GM18499 (cell line): ENCODE measurements around the gene ADGRD1.

Experiments
- ATAC-seq: cut with Tn5 transposase; IDR thresholded peaks from one replicate; pipeline ENCODE4 v1.9.1; 2021; ENCODE audit warnings: moderate number of reproducible peaks; ENCODE audit not compliant: insufficient read depth, unreplicated experiment

ADGRD1 gene

GRCh38 chr12:131003036-131003715 lies 49.5 kb downstream of the ADGRD1 start:
- no peak for ATAC-seq

DNA sequence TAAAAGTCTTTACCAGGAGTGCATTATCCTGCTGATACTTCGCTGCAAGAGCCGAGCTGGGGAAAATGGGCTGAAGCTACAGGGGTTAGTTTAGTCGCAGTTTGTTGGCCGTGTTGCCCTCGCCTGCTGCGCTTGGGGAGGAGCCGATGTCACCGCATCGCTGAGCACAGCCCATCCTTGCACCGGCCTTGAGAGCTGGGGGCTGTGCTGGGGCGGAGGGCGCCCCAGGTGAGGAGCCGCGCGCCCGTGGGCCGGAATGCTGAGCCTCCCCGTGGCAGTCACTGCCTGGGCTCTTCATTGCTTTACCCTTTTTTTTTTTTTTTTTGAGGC lies 50.0 kb downstream of the ADGRD1 start:
- no peak for ATAC-seq

- no peak for ATAC-seq
Measured at GRCh38 chr12:131004166-131004565, 50.5 kb downstream of the ADGRD1 start.

- no peak for ATAC-seq
Measured at GRCh38 chr12:131005161-131006035, 51.7 kb downstream of the ADGRD1 start.

DNA sequence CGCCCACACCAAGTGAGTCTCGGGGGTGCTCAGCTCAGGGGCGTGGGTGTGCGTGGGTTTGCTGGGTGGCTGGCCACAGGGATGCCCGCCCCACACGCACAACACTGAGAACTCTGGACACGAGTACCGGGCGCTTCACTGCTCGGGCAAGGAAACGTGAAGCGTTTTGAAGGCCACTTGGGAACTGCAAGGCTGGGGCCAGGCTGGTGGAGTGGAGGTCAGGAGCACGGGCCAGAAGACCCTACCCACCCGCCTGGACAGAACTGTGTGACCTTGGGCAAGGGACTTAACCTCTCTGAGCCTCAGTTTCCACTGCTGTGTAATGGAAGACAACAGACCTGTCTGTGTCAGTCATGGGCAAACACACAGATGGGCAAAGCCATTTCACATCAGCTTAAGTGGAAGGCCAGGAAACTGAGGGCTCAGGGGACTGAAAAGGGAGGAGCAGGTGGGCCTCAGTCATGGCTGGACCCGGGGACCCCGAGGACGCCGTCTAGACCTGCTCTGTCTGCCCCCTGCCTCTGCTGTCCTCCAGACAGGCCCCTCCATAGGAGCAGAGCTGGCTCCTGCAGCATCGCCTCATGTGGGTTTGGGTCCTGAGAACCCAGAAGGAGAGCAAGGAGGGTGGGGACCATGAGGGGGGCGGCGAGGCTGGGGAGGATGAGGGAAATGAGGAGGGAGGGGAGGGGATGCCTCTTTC lies 52.5 kb downstream of the ADGRD1 start:
- no peak for ATAC-seq

GRCh38 chr12:131007031-131007739 lies 53.5 kb downstream of the ADGRD1 start:
- ATAC-seq: no peak

- ATAC-seq: no peak
Measured at GRCh38 chr12:131007740-131008117, 54.0 kb downstream of the ADGRD1 start.

DNA sequence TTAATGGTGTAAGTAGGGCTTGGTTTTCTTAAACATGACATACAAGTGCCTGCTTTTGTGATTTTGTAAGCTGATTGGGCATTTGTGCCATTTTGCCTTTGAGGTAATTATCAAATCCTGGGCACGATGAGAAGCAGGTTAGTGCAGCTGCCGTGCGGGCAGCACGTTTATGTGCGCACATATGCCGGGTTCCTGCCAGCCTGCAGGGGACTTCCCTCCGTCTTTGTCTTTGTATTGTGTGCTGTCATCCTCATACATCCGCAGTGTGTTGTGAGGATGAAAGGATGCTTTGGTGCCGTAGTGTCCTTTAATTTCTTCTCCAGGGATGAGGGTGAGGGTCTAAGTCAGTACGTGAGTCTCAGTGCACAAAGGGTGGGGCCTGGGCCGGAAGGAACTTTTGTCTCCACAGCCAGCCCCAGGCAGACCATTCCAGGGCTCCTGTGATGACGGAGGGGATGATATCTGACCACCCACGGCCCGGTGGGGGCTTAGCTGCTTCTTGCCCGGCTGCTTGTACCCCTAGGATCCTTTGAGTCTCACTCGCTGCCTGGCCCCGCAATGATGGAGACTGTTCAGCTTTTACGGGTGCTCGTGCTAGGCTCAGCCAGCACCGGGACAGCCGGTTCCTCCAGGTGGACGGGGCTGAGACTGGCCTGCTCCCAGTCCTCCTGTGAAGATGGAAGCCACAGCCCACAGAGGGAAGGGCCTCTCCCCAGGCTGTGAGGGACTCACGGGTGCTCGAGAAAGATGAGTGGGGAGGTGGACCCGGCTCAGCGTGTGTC lies 54.6 kb downstream of the ADGRD1 start:
- no peak for ATAC-seq

DNA sequence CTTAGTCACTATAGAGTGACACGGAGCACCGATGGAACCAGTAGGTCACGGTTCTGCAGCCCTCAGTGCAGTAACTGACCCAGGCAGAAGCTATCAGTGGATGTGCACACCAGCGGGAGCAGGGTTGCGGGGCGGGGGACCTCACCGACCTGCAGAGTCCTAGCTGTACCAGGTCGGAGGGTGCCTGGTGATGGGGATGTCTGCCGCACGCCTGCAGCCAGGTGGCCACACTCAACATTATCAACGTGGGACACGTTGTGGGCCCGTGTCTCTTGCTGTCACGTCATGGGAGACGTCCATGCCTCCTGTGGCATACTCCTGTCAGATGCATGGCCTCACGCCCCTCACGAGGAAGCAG lies 55.2 kb downstream of the ADGRD1 start:
- ATAC-seq: no peak

GRCh38 chr12:131009595-131010395 lies 56.1 kb downstream of the ADGRD1 start:
- no peak for ATAC-seq

GRCh38 chr12:131010396-131011131 lies 56.9 kb downstream of the ADGRD1 start:
- no peak for ATAC-seq

- ATAC-seq: no peak
Measured at GRCh38 chr12:131011165-131012079, 57.7 kb downstream of the ADGRD1 start.

GRCh38 chr12:131012279-131013069 lies 58.8 kb downstream of the ADGRD1 start:
- no peak for ATAC-seq

- no peak for ATAC-seq
Measured at GRCh38 chr12:131013118-131013517, 59.4 kb downstream of the ADGRD1 start.

- no peak for ATAC-seq
Measured at GRCh38 chr12:131014343-131014742, 60.6 kb downstream of the ADGRD1 start.

GRCh38 chr12:131015581-131016337 lies 62.1 kb downstream of the ADGRD1 start:
- ATAC-seq: no peak
